CD4-positive, CD25-positive, alpha-beta regulatory T cell (primary cell): ENCODE results near the gene KIF13A. TPM values are rescaled to one million over a fixed set of nuclear protein-coding genes. Genes with fewer than 3 reads are reported as not detected.
"Not testable (repeated sequence)": the region's sequence is repeated elsewhere in the genome, so short reads cannot be mapped to it uniquely, and the experiment has no call there.

Source experiments
- ATAC-seq, 2 donors: fragments of 150-1000 bp; cut with Tn5 transposase; one replicate each; pipeline ENCODE4 v1.10.0; 2021; ENCODE audit warnings: low read depth in 2 of 2, moderate number of reproducible peaks in 2 of 2, moderate library complexity in 1 of 2
- DNase-seq, 3 donors: peaks; one replicate each; pipeline versions ENCODE4 v3.0.0 to v3.0.0-alpha.2; 2012 to 2022; ENCODE audit warnings: mixed read lengths in 1 of 3
- H3K27ac ChIP-seq: one replicate; pipeline ENCODE4 v1.7.0; 2013; ENCODE audit warnings: mild to moderate bottlenecking, low read length; ENCODE audit not compliant: insufficient read depth, poor library complexity, severe bottlenecking
- H3K27me3 ChIP-seq: one replicate; pipeline ENCODE4 v1.7.0; 2013; ENCODE audit warnings: low read length; ENCODE audit not compliant: control insufficient read depth, insufficient read depth
- H3K36me3 ChIP-seq: one replicate; pipeline ENCODE4 v1.7.0; 2013; ENCODE audit warnings: mild to moderate bottlenecking, low read length, moderate library complexity; ENCODE audit not compliant: control insufficient read depth, insufficient read depth
- H3K4me1 ChIP-seq: 2 replicates; pipeline ENCODE4 v1.7.0; 2013; ENCODE audit warnings: mild to moderate bottlenecking, low read length; ENCODE audit not compliant: insufficient read depth, control insufficient read depth, poor library complexity, severe bottlenecking
- H3K4me3 ChIP-seq: one replicate; pipeline ENCODE4 v1.7.0; 2013; ENCODE audit warnings: low read depth, mild to moderate bottlenecking, low read length, moderate library complexity
- H3K9me3 ChIP-seq, 2 experiments: 1 replicate in 1 of 2; 2 replicates in 1 of 2; pipeline ENCODE4 v1.7.0; 2013; ENCODE audit warnings: low read length in 2 of 2, mild to moderate bottlenecking in 1 of 2, moderate library complexity in 1 of 2; ENCODE audit not compliant: control insufficient read depth in 2 of 2
- H3K27ac Mint-ChIP-seq, 3 donors: one replicate each; pipeline ENCODE4 v1.8.0; 2020 to 2022; ENCODE audit warnings: mild to moderate bottlenecking in 3 of 3, mixed read lengths in 3 of 3, moderate library complexity in 2 of 3
- H3K27me3 Mint-ChIP-seq: one replicate; pipeline ENCODE4 v1.8.0; 2022; ENCODE audit warnings: mild to moderate bottlenecking, mixed read lengths
- H3K36me3 Mint-ChIP-seq: one replicate; pipeline ENCODE4 v1.8.0; 2020; ENCODE audit warnings: mixed read lengths
- H3K4me1 Mint-ChIP-seq, 4 donors: one replicate each; pipeline ENCODE4 v1.8.0; 2020 to 2022; ENCODE audit warnings: mixed read lengths in 4 of 4, mild to moderate bottlenecking in 1 of 4
- H3K4me3 Mint-ChIP-seq, 4 donors: one replicate each; pipeline ENCODE4 v1.8.0; 2020 to 2022; ENCODE audit warnings: mild to moderate bottlenecking in 4 of 4, mixed read lengths in 4 of 4, moderate library complexity in 3 of 4
- H3K9me3 Mint-ChIP-seq, 7 donors: one replicate each; pipeline ENCODE4 v1.8.0; 2020 to 2022; ENCODE audit warnings: mixed read lengths in 7 of 7, mild to moderate bottlenecking in 3 of 7, moderate library complexity in 2 of 7
- polyA plus RNA-seq, 4 donors: library from polyadenylated mRNA; unstranded; fragments of 300-500 nt; fragmentation: Illumina TruSeq; gene quantifications; one replicate each; pipeline ENCODE4 v1.2.3, GENCODE V29; 2021
- total RNA-seq: library from RNA; stranded (reverse); gene quantifications from one replicate; pipeline ENCODE4 v1.2.3, GENCODE V29; 2022

The KIF13A gene
- total and polyA plus RNA-seq, 5 donors from 2014 or later, result 0.49 TPM; not detected in 4

GRCh38 chr6:17948725-17949124, 38.7 kb downstream of the KIF13A start:
- Mint-ChIP-seq H3K27ac (no peak overlapping the region), H3K36me3 (no peaks in the 10 kb centered on the region), H3K4me3 (no peak overlapping the region), H3K9me3 (peaks cover 0 to 3% (median 0%) of the 10 kb centered on the region in 7 donors), H3K4me1 (no peaks in the 10 kb centered on the region), H3K27me3 (peaks cover 27% of the 10 kb centered on the region)
- Histone ChIP-seq H3K4me3 (no peak overlapping the region), H3K4me1 (no peaks in the 10 kb centered on the region), H3K27me3 (peaks cover 2% of the 10 kb centered on the region), H3K36me3 (no peaks in the 10 kb centered on the region), H3K27ac (no peak overlapping the region), H3K9me3 (no peaks in the 10 kb centered on the region)
- ATAC-seq (no peak), DNase-seq (no peak)

- not testable (repeated sequence) for DNase-seq, H3K4me3 ChIP-seq, H3K9me3 ChIP-seq, H3K4me1 ChIP-seq, H3K4me1 Mint-ChIP-seq, H3K36me3 Mint-ChIP-seq, H3K36me3 ChIP-seq, ATAC-seq, H3K27me3 ChIP-seq, H3K27ac Mint-ChIP-seq, H3K4me3 Mint-ChIP-seq, H3K27ac ChIP-seq, H3K9me3 Mint-ChIP-seq
- H3K27me3 Mint-ChIP-seq, result peaks cover 27% of the 10 kb centered on the region
Measured at GRCh38 chr6:17947574-17947973, 39.9 kb downstream of the KIF13A start.

DNA sequence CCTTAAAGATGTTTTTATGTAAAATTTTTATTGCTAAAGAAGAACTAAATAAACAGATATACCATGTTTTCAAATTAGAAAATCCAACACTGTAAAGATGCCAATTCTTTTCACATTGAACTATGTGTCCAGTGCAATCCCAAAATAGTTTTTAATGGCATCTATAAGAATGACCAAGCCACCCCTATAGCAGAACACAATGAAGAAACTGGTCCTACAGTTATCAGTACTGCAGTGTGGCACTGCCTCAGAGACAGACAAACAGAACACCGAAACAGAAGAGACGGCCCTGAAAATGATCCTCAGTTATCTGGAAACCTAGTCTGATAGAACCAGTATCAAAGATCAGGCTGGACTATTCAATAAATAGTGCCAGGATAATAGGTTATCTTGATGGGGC, 41.9 kb downstream of the KIF13A start:
- H3K4me1 Mint-ChIP-seq, result no peaks in the 10 kb centered on the region
- no peak overlapping the region for H3K27ac Mint-ChIP-seq
- H3K4me1 ChIP-seq, result no peaks in the 10 kb centered on the region

DNA sequence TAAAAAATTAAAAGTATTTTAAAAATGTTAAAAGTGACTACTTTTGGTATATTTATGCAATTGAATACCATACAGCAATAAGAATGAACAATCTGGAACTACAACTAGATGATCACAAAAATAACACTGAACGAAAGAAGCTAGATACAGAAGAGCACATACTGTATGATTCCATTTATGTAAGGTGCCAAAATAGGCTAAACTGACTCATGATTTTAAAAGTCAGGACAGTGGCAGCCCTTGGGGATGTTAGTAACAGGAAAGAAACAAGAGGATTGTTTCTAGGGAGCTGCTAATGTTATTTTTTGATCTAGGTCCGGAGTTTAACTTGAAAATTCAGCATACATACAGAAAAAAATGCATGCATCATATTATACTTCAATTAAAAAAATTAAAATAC, 42.3 kb downstream of the KIF13A start:
- peaks cover 32% of the 10 kb centered on the region for H3K27me3 Mint-ChIP-seq
- no peak overlapping the region for H3K27ac ChIP-seq
- no peak for DNase-seq
- H3K36me3 Mint-ChIP-seq, result no peaks in the 10 kb centered on the region
- H3K4me3 Mint-ChIP-seq, result no peak overlapping the region
- no peak overlapping the region for H3K27ac Mint-ChIP-seq
- H3K27me3 ChIP-seq, result peaks cover 2% of the 10 kb centered on the region
- H3K9me3 Mint-ChIP-seq, result peaks cover 0 to 3% (median 0%) of the 10 kb centered on the region in 7 donors
- H3K4me3 ChIP-seq, result no peak overlapping the region
- no peaks in the 10 kb centered on the region for H3K9me3 ChIP-seq
- H3K4me1 ChIP-seq, result no peaks in the 10 kb centered on the region
- no peaks in the 10 kb centered on the region for H3K4me1 Mint-ChIP-seq
- ATAC-seq, result no peak
- no peaks in the 10 kb centered on the region for H3K36me3 ChIP-seq

More for the DNA sequence above, 41.9 kb downstream of the KIF13A start:
- Histone ChIP-seq H3K36me3 (no peaks in the 10 kb centered on the region), H3K27ac (no peak overlapping the region), H3K9me3 (no peaks in the 10 kb centered on the region), H3K4me3 (no peak overlapping the region), H3K27me3 (peaks cover 2% of the 10 kb centered on the region)
- peaks cover 0 to 3% (median 0%) of the 10 kb centered on the region in 7 donors for H3K9me3 Mint-ChIP-seq
- peaks cover 32% of the 10 kb centered on the region for H3K27me3 Mint-ChIP-seq
- no peak overlapping the region for H3K4me3 Mint-ChIP-seq
- H3K36me3 Mint-ChIP-seq, result no peaks in the 10 kb centered on the region
- DNase-seq, result no peak
- no peak for ATAC-seq

- ATAC-seq (no peak), DNase-seq (no peak)
- no peak overlapping the region for H3K27ac ChIP-seq
- H3K27me3 ChIP-seq, result no peaks in the 10 kb centered on the region
- Mint-ChIP-seq H3K27ac (no peak overlapping the region), H3K36me3 (no peaks in the 10 kb centered on the region), H3K4me3 (no peak overlapping the region), H3K27me3 (peaks cover 16% of the 10 kb centered on the region), H3K9me3 (peaks cover 0 to 6% (median 0%) of the 10 kb centered on the region in 7 donors), H3K4me1 (no peaks in the 10 kb centered on the region)
- no peaks in the 10 kb centered on the region for H3K4me1 ChIP-seq
- no peaks in the 10 kb centered on the region for H3K9me3 ChIP-seq
- H3K4me3 ChIP-seq, result no peak overlapping the region
- no peaks in the 10 kb centered on the region for H3K36me3 ChIP-seq
Measured at GRCh38 chr6:17941318-17941717, 46.1 kb downstream of the KIF13A start.

DNA sequence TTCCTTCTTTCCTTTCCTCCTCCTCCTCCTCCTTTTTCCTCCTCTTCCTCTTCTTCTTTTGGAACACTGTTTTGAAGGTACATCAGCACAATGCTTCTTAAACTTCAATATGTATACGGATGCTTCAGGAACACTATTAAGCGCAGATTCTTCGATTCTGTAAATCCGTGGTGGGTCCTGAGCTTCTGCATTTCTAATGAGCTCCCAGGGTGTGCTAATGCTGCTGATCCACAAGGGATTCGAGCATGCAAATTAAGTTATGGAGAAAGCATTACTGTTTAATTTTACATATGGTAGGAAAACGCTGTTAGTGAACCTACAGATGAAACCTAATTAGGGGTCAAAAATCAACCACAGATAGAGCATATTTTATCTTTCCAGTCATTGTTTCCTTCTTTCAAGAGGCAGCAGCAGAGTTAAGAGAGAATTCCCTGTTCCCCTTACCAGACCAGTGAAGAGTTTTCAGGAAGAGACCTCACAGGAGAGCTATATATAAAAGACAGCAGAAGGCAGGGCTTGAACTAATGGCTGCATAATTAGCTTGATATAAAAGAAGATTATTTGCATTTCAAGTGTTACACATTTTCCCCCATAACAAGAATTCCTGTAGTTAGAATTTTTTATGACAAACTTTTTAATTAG, 47.2 kb downstream of the KIF13A start:
- no peak overlapping the region for H3K27ac ChIP-seq
- no peaks in the 10 kb centered on the region for H3K4me1 ChIP-seq
- no peaks in the 10 kb centered on the region for H3K27me3 ChIP-seq
- peaks cover 0 to 6% (median 0%) of the 10 kb centered on the region in 7 donors for H3K9me3 Mint-ChIP-seq
- ATAC-seq, result no peak
- no peak for DNase-seq
- H3K9me3 ChIP-seq, result no peaks in the 10 kb centered on the region
- no peaks in the 10 kb centered on the region for H3K36me3 Mint-ChIP-seq
- H3K27ac Mint-ChIP-seq, result no peak overlapping the region
- H3K4me3 Mint-ChIP-seq, result no peak overlapping the region
- no peaks in the 10 kb centered on the region for H3K4me1 Mint-ChIP-seq
- H3K27me3 Mint-ChIP-seq, result peaks cover 12% of the 10 kb centered on the region
- H3K4me3 ChIP-seq, result no peak overlapping the region
- H3K36me3 ChIP-seq, result no peaks in the 10 kb centered on the region

DNA sequence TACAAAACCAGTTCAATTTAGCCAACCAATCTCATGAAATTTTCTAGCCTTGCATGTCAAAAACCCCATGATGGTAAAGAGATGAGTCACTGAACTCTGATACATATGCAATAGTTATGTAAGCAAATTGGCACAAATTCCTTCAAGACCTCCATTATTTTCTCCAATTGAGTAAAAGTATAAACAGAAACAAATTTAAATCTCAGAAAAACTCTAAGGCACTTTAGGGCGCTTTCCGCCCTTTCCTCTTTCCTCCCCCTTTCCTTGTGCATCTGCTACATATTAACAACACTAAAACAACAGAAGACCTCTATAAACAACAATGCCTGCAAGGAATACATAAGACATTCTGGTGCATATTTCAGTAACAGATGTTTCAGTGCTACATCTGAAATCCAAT, 48.5 kb downstream of the KIF13A start:
- Mint-ChIP-seq H3K4me1 (no peaks in the 10 kb centered on the region), H3K4me3 (no peak overlapping the region), H3K27me3 (peaks cover 6% of the 10 kb centered on the region), H3K27ac (no peak overlapping the region), H3K36me3 (no peaks in the 10 kb centered on the region), H3K9me3 (peaks cover 0 to 6% (median 0%) of the 10 kb centered on the region in 7 donors)
- Histone ChIP-seq H3K36me3 (no peaks in the 10 kb centered on the region), H3K27ac (no peak overlapping the region), H3K9me3 (no peaks in the 10 kb centered on the region), H3K4me3 (no peak overlapping the region), H3K27me3 (no peaks in the 10 kb centered on the region), H3K4me1 (no peaks in the 10 kb centered on the region)
- DNase-seq (no peak), ATAC-seq (no peak)
